ENCODE results near the gene LAMA3.

DNA sequence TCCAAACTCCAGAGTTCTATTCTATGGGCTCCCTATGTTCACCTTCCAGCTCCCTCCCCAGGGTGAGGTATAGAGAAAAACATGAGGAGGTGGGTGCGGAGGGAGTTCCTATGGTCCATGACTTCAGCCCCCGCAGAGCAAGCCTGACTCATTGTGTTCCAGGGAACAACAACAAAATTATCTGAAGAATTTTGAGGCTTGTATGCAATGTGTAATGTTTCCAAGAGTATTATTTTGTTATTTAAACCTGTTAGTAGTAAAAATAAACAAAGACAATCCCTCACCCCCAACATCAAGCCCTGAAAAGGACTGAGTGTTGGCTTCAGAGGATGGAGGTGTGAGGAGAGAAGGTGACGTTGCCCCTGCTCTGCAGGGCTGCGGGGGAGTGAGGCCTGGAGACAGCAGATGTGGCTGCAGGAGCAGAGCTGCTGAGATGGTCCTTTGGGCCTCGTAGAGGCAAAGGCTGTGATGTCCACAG is 29.0 kb downstream of the LAMA3 start:
- TF ChIP-seq, protein P1, sequence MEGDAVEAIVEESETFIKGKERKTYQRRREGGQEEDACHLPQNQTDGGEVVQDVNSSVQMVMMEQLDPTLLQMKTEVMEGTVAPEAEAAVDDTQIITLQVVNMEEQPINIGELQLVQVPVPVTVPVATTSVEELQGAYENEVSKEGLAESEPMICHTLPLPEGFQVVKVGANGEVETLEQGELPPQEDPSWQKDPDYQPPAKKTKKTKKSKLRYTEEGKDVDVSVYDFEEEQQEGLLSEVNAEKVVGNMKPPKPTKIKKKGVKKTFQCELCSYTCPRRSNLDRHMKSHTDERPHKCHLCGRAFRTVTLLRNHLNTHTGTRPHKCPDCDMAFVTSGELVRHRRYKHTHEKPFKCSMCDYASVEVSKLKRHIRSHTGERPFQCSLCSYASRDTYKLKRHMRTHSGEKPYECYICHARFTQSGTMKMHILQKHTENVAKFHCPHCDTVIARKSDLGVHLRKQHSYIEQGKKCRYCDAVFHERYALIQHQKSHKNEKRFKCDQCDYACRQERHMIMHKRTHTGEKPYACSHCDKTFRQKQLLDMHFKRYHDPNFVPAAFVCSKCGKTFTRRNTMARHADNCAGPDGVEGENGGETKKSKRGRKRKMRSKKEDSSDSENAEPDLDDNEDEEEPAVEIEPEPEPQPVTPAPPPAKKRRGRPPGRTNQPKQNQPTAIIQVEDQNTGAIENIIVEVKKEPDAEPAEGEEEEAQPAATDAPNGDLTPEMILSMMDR (IDR thresholded peaks at IDR 0.05), result no peak
- no peak for TF ChIP-seq POLR2A (IDR thresholded peaks at IDR 0.05)
